Astrocyte of the spinal cord (primary cell): Measurements from ENCODE around the gene CHAF1A.
A peak's percentile ranks its signal among the peaks of the same experiment; 100 is the strongest.

ENCODE experiments used
- DNase-seq: peaks from one replicate; pipeline ENCODE4 v3.0.0; 2011; ENCODE audit warnings: low read depth, low spot score
- H3K4me3 ChIP-seq: 2 replicates; pipeline ENCODE4 v1.5.1; 2011; ENCODE audit warnings: low read depth, mild to moderate bottlenecking, low read length, moderate library complexity
- in situ Hi-C: cut with HindIII; loops from 2 replicates; pipeline ENCODE4 v1.10.0; 2017; ENCODE audit warnings: low sequenced_read_pairs
- TF ChIP-seq, protein P1 (sequence below): IDR thresholded peaks from 2 replicates; pipeline ENCODE4 v1.5.1; 2012; ENCODE audit warnings: low read depth, mild to moderate bottlenecking, low read length, inconsistent platforms

Gene CHAF1A

DNA sequence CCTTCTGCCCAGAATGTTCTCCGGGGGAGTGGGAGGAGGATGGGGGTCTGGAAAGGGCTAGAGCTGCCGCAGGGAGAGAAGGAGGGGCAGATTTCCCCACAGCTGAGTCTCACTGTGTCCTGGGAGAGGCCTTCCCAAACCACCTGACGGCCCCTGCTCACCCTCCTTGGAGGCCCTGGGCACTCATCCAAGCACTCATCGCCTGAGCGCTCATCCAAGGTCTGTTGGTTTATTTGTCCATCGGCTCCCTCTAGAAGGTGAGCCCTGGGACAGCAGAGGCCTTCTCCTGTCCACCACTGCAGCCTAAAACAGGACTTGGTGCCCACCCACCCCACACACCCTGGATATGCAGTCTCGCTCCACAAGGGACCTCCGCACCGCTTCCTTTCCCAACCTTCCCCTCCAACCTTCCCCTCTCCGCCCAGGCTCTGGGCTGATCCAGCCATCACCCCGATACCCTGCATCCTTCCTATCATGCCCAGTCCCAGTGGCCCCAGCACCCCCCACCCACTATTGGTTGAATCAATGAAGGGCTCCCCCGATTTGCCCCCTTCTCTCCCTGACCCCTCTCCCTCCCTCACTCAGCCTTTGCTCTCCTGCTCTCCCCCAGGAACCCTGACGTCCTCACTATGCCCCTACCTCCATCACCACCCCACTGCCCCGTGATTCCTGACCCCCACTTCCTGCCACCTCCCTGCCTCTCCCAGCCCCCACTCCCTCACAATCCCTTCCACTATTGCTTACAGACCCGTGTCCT is 53.5 kb downstream of the CHAF1A start:
- TF ChIP-seq, protein P1, sequence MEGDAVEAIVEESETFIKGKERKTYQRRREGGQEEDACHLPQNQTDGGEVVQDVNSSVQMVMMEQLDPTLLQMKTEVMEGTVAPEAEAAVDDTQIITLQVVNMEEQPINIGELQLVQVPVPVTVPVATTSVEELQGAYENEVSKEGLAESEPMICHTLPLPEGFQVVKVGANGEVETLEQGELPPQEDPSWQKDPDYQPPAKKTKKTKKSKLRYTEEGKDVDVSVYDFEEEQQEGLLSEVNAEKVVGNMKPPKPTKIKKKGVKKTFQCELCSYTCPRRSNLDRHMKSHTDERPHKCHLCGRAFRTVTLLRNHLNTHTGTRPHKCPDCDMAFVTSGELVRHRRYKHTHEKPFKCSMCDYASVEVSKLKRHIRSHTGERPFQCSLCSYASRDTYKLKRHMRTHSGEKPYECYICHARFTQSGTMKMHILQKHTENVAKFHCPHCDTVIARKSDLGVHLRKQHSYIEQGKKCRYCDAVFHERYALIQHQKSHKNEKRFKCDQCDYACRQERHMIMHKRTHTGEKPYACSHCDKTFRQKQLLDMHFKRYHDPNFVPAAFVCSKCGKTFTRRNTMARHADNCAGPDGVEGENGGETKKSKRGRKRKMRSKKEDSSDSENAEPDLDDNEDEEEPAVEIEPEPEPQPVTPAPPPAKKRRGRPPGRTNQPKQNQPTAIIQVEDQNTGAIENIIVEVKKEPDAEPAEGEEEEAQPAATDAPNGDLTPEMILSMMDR: no peak

DNA sequence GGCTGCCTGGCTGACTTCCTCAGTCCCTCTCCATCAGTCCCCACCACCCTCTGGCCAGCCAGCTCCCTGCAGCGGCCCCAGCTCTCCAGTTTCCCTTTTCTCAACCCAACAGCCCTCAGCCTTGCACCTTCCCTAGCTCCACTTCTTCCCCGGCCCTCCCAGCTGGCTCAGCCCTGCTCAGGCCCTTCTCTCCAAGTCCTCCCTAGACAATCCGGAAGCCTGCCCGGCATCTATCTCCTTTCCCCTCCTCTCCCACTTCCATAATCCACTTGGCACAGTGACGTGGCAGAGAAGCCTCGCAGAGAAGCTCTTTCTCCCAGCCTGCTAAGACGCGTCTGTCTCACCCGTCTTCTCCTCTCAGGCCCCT is 54.0 kb downstream of the CHAF1A start:
- in situ Hi-C loops: no loop called here
- DNase-seq: peak; percentile 64
- peak overlapping the region; percentile 85 for H3K4me3 ChIP-seq
- TF ChIP-seq, protein P1: no peak

More for the DNA sequence above, 53.5 kb downstream of the CHAF1A start:
- in situ Hi-C loops: no loop called here
- peak overlapping the region; percentile 85 for H3K4me3 ChIP-seq
- peak; percentile 66 for DNase-seq

DNA sequence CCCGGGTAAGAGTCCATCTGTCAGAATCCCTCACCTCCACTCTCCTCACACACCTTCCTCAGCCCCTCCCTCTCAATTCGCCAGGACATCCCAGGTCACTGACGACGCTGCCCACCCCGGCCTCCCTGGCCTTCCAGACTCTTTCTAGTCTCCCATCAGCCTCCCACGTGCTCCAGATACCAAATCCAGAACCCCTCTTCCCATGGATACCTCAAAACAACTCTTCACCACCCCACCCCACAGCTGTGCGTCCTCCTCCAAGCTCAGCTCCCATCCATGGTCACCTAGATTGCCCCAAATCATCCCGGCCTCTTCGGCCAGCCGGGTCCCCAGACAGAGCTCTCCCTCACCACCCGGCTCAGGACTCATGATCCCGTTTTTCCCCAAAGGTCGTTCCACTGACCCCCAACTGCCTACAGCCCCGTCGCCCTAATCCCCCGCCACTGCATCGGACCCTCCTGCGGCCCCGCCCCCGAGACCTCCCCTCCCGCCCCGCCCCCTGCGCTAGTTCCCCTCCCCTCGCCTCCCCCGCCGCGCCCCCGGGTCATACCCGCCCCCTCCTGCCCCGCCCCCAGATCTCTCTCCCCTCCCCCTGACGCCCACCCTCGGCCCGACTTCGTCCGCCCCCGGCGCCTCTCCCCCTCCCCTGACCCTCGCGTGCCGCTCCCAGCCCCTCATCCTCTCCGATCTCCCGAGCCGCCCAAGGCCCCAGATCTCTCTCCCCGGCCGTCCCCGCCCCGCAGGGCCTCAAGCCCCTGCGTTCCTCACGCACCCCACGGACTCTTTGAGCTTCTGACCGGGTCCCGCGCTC is 54.6 kb downstream of the CHAF1A start:
- in situ Hi-C loops: no loop called here
- TF ChIP-seq, protein P1: no peak
- peak; percentile 59 for DNase-seq
- H3K4me3 ChIP-seq: peak overlapping the region; percentile 85

DNA sequence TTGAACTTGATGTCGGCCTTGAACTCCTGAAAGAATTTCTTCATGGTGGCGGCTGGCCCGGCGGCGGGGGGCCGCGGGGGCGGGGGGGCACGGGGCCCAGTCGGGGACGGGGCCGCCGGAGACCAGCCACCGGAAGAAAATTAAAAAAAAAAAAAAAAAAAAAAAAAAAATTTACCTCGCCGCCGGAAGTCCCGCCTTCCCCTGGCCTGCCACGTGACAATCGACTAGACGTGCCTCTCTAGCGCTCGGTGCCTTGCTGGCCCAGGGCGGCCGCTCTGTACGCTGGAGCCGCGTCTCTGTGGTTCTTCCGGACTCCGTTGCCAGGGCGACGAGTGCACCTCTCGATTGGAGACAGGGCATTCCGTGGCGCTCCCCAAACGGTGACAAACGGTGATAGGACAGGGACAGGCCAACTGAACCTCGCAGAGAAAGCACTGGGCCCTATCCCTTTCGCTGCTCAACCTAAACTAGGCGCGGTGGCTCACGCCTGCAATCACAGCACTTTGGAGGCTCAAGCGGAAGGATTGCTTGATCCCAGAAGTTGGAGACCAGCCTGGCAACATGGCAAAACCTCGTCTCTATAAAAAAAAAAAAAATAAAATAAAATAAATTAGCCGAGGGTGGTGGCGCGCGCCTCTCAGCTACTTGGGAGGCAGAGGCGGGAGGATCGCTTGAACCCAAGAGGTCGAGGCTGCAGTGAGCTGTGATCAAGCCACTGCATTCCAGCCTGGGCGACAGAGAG is 55.4 kb downstream of the CHAF1A start, which contains the start of gene UBXN6:
Gene UBXN6 (minus strand): TSS at position 141 of the 742 bp plus-strand sequence. CDS start 97 bp downstream, at position 44.
- peak; percentile 97 for DNase-seq
- H3K4me3 ChIP-seq: peak within 1 kb of the TSS; percentile 85
- TF ChIP-seq, protein P1: no peak
- in situ Hi-C loops: no loop called here

DNA sequence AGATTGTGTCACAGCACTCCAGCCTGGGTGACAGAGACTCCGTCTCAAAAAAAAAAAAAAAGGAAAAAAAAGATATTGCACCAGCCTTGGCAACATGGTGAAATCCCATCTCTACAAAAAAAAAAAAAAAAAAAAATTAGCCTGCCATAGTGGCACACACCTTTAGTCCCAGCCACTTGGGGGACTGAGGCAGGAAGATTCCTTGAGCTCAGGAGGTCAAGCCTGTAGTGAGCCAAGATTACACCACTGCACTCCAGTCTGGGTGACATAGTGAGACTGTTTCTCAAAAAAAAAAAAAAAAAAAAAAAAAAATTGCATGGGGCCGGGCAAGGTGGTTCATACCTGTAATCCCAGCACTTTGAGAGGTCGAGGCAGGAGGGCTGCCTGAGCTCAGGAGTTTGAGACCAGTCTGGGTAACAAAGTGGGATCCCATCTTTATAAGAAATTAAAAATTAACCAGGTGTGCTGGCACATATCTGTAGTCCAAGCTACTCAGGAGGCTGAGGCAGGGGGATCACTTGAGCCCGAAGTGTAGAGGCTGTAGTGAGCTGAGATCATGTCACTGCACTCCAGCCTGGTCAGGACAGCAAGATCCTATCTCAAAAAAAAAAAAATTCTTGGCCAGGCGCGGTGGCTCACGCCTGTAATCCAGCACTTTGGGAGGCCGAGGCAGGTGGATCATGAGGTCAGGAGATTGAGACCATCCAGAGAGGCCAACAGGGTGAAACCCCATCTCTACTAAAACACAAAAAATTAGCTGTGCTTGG is 62.6 kb downstream of the CHAF1A start:
- DNase-seq: no peak
- H3K4me3 ChIP-seq: no peak overlapping the region
- in situ Hi-C loops: no loop called here
- TF ChIP-seq, protein P1: no peak
